Right lobe of liver (tissue), 6 donors: ENCODE results near the gene TPSD1. TPM values are rescaled to one million over a fixed set of nuclear protein-coding genes. Genes with fewer than 3 reads are reported as not detected.

ENCODE experiments used
- ATAC-seq, 4 donors: fragments of 200-7000 bp; cut with Tn5 transposase; one replicate each; pipeline ENCODE4 v1.9.1; 2020; ENCODE audit warnings: mild to moderate bottlenecking in 4 of 4, moderate library complexity in 4 of 4
- DNase-seq, 3 donors: peaks; one replicate each; pipeline ENCODE4 v3.0.0-alpha.2; 2020
- H3K27ac ChIP-seq, 3 donors: fragments of 200-600 bp; one replicate each; pipeline ENCODE4 v1.8.0; 2022
- H3K27me3 ChIP-seq, 2 donors: fragments of 200-600 bp; one replicate each; pipeline ENCODE4 v1.8.0; 2022
- H3K36me3 ChIP-seq, 4 donors: fragments of 200-600 bp; sonication (generic) in 1 of 4; one replicate each; pipeline versions ENCODE4 v1.5.1 to v1.8.0; 2017 to 2022; ENCODE audit warnings: control low read depth in 1 of 4
- H3K4me1 ChIP-seq, 4 donors: fragments of 200-600 bp; sonication (generic) in 1 of 4; one replicate each; pipeline versions ENCODE4 v1.5.1 to v1.8.0; 2017 to 2022; ENCODE audit warnings: control low read depth in 1 of 4
- H3K4me3 ChIP-seq, 3 donors: fragments of 200-600 bp; one replicate each; pipeline ENCODE4 v1.8.0; 2022
- H3K9me3 ChIP-seq, 4 donors: fragments of 200-600 bp; sonication (generic) in 1 of 4; one replicate each; pipeline versions ENCODE4 v1.5.1 to v1.8.0; 2017 to 2022; ENCODE audit warnings: control low read depth in 1 of 4
- POLR2A ChIP-seq: fragments of 450-650 bp; IDR thresholded peaks from one replicate; pipeline ENCODE4 v1.6.1; 2017; ENCODE audit warnings: antibody characterized with exemption, mild to moderate bottlenecking
- WGBS: methylation state at CpG from one replicate; pipeline ENCODE4 v1.1.6; 2018; ENCODE audit warnings: low coverage, low lambda C conversion rate; ENCODE audit not compliant: insufficient coverage; ENCODE audit errors: missing lambda C conversion rate; 5-methylcytosine and 5-hydroxymethylcytosine counted together
- intact Hi-C, 2 donors: fragments of 100-400 bp; cut with DNase I; formaldehyde crosslinking; loops; one replicate each; pipeline versions ENCODE4 v1.11.2 to v1.14.1; 2022
- total RNA-seq, 6 experiments: library from RNA; depleted of rRNA in 2 of 6; stranded (reverse); fragments of >200 nt in 2 of 6; fragmentation: NEBNext Ultra II Directional in 3 of 6; extraction: Animal tissue kit (Norgen Biotek cat#: 25700) in 3 of 6; gene quantifications; one replicate each; pipeline versions ENCODE4 v1.1.0 to v1.2.4, GENCODE V29; 2016 to 2023
- TF ChIP-seq, protein P1 (sequence below), 4 donors: fragments of 200-600 bp in 3 of 4; fragments of 450-650 bp in 1 of 4; IDR thresholded peaks; one replicate each; pipeline versions ENCODE4 v1.5.1 to v1.8.0; 2016 to 2022; ENCODE audit warnings: antibody characterized with exemption in 4 of 4, mild to moderate bottlenecking in 2 of 4
- donor health status: DM: no; HTN: yes; CAD: no.
- donor health status: DM: no; HTN: no; CAD: no.
- donor health status: DM: no; HTN: no; CAD: no.
- donor health status: DM: no; HTN: yes; CAD: no.
- donor health status: DM: no; HTN: yes; CAD: no.

Gene TPSD1
- total RNA-seq, 6 experiments from 2014 or later = not detected

DNA sequence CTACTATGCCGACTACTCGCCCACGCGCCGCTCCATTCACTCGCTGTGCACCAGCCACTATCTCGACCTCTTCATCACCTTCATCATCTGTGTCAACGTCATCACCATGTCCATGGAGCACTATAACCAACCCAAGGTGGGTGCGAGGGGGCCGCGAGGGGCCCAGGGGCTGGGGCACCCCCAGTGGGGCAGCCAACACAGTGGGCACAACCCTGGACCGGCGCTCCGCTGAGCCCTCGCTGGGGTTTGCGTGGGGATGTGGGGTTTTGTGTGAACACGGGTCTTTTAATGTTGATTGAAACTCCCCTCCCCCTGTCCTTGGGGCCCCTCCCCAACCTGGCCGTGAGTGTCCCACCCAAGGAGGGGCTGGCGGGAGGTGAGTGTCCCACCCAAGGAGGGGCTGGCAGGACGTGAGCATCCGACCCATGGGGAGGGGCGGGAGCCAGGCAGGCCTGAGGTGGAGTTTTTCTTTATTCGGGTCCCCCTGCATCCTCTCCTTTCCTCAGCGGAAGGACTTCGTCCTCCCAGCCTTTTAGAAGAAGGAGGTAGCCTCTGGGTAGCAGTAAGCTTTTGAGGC lies 42.0 kb upstream of the TPSD1 start:
- ATAC-seq (no peak), DNase-seq (no peak)
- Histone ChIP-seq H3K27me3 (no peaks in the 10 kb centered on the region), H3K4me3 (no peak overlapping the region), H3K36me3 (peaks cover 0 to 10% (median 0%) of the 10 kb centered on the region in 4 donors), H3K27ac (no peak overlapping the region), H3K9me3 (no peaks in the 10 kb centered on the region), H3K4me1 (no peaks in the 10 kb centered on the region)
- no peak for TF ChIP-seq POLR2A
- TF ChIP-seq, protein P1, sequence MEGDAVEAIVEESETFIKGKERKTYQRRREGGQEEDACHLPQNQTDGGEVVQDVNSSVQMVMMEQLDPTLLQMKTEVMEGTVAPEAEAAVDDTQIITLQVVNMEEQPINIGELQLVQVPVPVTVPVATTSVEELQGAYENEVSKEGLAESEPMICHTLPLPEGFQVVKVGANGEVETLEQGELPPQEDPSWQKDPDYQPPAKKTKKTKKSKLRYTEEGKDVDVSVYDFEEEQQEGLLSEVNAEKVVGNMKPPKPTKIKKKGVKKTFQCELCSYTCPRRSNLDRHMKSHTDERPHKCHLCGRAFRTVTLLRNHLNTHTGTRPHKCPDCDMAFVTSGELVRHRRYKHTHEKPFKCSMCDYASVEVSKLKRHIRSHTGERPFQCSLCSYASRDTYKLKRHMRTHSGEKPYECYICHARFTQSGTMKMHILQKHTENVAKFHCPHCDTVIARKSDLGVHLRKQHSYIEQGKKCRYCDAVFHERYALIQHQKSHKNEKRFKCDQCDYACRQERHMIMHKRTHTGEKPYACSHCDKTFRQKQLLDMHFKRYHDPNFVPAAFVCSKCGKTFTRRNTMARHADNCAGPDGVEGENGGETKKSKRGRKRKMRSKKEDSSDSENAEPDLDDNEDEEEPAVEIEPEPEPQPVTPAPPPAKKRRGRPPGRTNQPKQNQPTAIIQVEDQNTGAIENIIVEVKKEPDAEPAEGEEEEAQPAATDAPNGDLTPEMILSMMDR (IDR thresholded peaks at IDR 0.05) = no peak
- WGBS = 77% methylated on average over 13 of the region's 25 CpGs
- intact Hi-C loops = no loop called here

DNA sequence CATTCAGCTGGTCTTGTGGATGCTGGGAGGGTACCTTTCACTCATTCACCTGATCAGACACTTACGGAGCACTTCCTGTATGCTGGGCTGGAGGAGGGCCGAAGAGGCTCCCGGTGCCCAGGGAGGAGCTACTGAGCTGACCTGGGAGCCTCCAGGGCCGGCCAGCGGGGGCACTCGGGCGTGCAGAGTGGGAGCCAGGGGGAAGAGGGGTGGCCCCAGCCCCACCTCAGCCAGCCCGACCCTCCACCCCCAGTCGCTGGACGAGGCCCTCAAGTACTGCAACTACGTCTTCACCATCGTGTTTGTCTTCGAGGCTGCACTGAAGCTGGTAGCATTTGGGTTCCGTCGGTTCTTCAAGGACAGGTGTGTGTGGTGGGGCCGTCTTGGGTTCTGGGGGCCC lies 41.1 kb upstream of the TPSD1 start:
- Histone ChIP-seq H3K36me3 (peaks cover 0 to 10% (median 0%) of the 10 kb centered on the region in 4 donors), H3K4me3 (no peak overlapping the region), H3K4me1 (no peaks in the 10 kb centered on the region), H3K27me3 (no peaks in the 10 kb centered on the region), H3K27ac (no peak overlapping the region), H3K9me3 (no peaks in the 10 kb centered on the region)
- TF ChIP-seq POLR2A = no peak
- TF ChIP-seq, protein P1 (IDR thresholded peaks at IDR 0.05) = no peak
- no peak for DNase-seq
- WGBS = 74% methylated on average over 6 of the region's 16 CpGs
- no peak for ATAC-seq
- intact Hi-C loops = no loop called here

DNA sequence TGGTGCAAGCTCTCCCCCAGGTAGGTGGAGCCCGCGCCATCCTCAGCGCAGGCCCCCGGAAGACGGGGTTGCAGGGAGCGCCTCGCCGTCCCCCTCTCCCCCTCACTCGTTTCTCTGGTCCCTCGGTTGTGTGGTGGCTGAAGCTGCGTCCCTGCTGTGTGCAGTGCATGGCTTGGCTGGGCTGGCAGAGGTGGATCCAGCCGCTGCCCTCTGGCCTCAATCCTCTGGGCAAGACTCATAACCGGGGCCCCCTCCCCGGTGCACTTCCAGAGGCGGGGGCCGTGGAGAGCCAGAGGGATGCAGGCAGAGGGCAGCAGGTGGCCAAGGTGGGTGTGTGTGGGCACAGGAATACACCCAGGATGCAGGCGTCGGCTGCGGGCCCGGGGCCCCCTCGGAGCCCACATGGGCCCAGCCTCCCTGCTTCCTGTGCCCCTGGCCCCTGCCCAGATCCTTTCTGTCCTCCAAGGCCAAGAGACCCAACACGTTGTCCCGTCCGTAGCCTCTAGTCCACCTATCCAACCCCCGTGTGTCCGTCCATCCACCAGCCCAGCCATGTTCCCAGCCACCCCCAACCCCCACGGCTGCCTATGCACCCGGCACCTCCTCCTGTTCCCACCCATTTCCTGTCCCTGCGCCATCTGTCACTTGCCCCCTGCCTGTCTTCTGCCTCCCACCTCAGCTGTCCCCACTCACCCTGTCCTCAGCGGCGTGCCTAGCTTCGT lies 40.1 kb upstream of the TPSD1 start:
- DNase-seq (no peak), ATAC-seq (no peak)
- Histone ChIP-seq H3K4me1 (no peaks in the 10 kb centered on the region), H3K4me3 (no peak overlapping the region), H3K27ac (no peak overlapping the region), H3K9me3 (no peaks in the 10 kb centered on the region), H3K36me3 (peaks cover 0 to 10% (median 0%) of the 10 kb centered on the region in 4 donors), H3K27me3 (no peaks in the 10 kb centered on the region)
- TF ChIP-seq, protein P1 (IDR thresholded peaks at IDR 0.05) = no peak
- no peak for TF ChIP-seq POLR2A
- intact Hi-C loops = no loop called here
- 73% methylated on average over 11 of the region's 32 CpGs for WGBS

DNA sequence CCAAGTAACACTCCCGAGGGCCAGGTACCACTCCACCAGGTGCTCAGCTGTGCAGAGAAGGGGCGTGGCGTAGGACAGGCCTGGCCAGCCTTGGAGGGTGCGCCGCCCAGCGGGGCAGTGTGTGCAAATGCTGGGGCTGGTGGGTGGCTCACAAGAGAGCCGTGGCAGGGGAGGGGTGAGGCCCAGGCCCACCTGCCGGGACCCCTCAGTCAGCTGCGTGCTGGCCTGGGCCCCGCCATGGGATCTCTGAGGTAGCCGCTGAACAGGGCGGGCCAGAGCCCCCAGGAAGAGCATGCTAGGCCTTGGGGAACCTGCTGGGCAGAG lies 39.6 kb upstream of the TPSD1 start:
- H3K4me3 ChIP-seq = no peak overlapping the region
- H3K4me1 ChIP-seq = no peaks in the 10 kb centered on the region
- H3K27ac ChIP-seq = no peak overlapping the region
- DNase-seq (no peak), ATAC-seq (no peak)
- intact Hi-C loops = no loop called here
- H3K36me3 ChIP-seq = peaks cover 0 to 8% (median 0%) of the 10 kb centered on the region in 4 donors
- H3K27me3 ChIP-seq = no peaks in the 10 kb centered on the region
- WGBS = no CpG with 5 or more reads among the region's 12 CpGs
- H3K9me3 ChIP-seq = no peaks in the 10 kb centered on the region
- TF ChIP-seq POLR2A = no peak

DNA sequence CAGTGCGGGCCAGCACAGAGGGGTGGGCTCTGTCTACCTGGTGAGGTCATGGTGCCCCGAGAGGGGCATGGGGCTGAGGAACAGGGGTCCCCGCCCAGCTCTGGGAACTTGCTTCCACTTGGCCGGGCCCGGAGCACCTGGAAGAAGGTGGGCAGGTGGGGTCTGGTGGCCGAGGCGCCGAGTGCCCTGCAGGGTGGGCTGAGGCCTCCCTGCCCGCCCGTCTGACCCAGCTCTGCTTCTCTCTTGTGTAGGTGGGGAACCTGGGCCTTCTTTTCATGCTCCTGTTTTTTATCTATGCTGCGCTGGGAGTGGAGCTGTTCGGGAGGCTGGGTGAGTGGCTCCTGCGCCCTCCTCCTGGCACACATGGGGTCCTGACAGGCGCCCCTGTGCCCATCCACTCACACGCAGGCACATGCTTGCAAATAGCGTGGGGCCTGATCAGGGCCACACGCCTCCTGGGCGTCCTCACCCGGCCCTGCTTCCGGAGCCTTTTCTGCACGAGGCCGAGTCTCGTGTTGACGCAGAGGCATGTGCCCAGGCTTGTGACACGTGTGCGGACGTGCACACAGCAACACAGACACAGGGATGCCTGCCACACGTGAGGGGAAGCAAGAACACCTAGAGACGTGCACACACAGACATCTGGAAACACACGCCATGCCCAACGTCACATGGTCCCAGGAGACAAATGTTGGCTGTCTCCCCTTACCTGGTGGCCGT lies 39.0 kb upstream of the TPSD1 start:
- ATAC-seq = no peak
- TF ChIP-seq, protein P1 (IDR thresholded peaks at IDR 0.05) = no peak
- TF ChIP-seq POLR2A = no peak
- Histone ChIP-seq H3K4me1 (no peaks in the 10 kb centered on the region), H3K27ac (no peak overlapping the region), H3K4me3 (no peak overlapping the region), H3K36me3 (peaks cover 0 to 2% (median 0%) of the 10 kb centered on the region in 4 donors), H3K27me3 (no peaks in the 10 kb centered on the region), H3K9me3 (no peaks in the 10 kb centered on the region)
- intact Hi-C loops = no loop called here
- WGBS = 89% methylated on average over 3 of the region's 32 CpGs
- no peak for DNase-seq
